ENCODE measurements around the gene STRN. TPM values are rescaled to one million over a fixed set of nuclear protein-coding genes. Genes with fewer than 3 reads are reported as not detected.
"Not testable (repeated sequence)": the region's sequence is repeated elsewhere in the genome, so short reads cannot be mapped to it uniquely, and the experiment has no call there.

Gene STRN
- total and polyA plus RNA-seq, 2 experiments from 2014 or later, result 6.5 to 12.1 TPM

- in situ Hi-C loops (cut with MboI), result no loop called here
Observed at GRCh38 chr2:37005118-37005868, 39.0 kb upstream of the STRN start.

GRCh38 chr2:37000988-37001556 is 34.7 kb upstream of the STRN start:
- no peaks in the 10 kb centered on the region for H3K79me2 ChIP-seq (ENCODE audit: insufficient read depth)
- H3K27ac ChIP-seq, result no peak overlapping the region
- no peaks in the 10 kb centered on the region for H3K4me1 ChIP-seq (ENCODE audit: insufficient read depth)
- no peak overlapping the region for H3K4me2 ChIP-seq (ENCODE audit: unreplicated experiment)
- H3F3A ChIP-seq (ENCODE audit: insufficient read depth), result peaks cover 4% of the 10 kb centered on the region; the same call in 1 of the 2 replicates
- no peaks in the 10 kb centered on the region for H3K27me3 ChIP-seq (replicated peaks; ENCODE audit: insufficient read depth)
- no peak overlapping the region for H3K4me3 ChIP-seq
- no peak overlapping the region for H2AFZ ChIP-seq
- H3K9ac ChIP-seq, result no peak overlapping the region
- TF ChIP-seq EZH2 (IDR thresholded peaks at IDR 0.05; ENCODE audit: insufficient read depth, poor library complexity, severe bottlenecking), result no peak
- no peak for DNase-seq
- H3K9me3 ChIP-seq (ENCODE audit: low read depth), result no peaks in the 10 kb centered on the region
- peaks cover 53% of the 10 kb centered on the region for H3K36me3 ChIP-seq (ENCODE audit: low read depth)
- WGBS, 2 experiments (ENCODE audit: low coverage in 1 of 2, low lambda C conversion rate in 2 of 2, missing lambda C conversion rate in 2 of 2), result 96 to 97% methylated on average over 2 of the region's 2 CpGs
- H4K20me1 ChIP-seq (ENCODE audit: insufficient read depth), result no peaks in the 10 kb centered on the region
- no peaks in the 10 kb centered on the region for H3K9me2 ChIP-seq (ENCODE audit: insufficient read depth)
- in situ Hi-C loops (cut with MboI), result no loop called here

More at GRCh38 chr2:37005118-37005868, 39.0 kb upstream of the STRN start:
- Histone ChIP-seq H3K4me2 (ENCODE audit: unreplicated experiment) (no peak overlapping the region), H3K36me3 (ENCODE audit: low read depth) (peaks cover 55% of the 10 kb centered on the region), H3K79me2 (ENCODE audit: insufficient read depth) (no peaks in the 10 kb centered on the region), H3K4me3 (no peak overlapping the region), H3K9me3 (ENCODE audit: low read depth) (no peaks in the 10 kb centered on the region), H3F3A (ENCODE audit: insufficient read depth) (no peaks in the 10 kb centered on the region), H2AFZ (no peak overlapping the region), H3K9me2 (ENCODE audit: insufficient read depth) (no peaks in the 10 kb centered on the region), H4K20me1 (ENCODE audit: insufficient read depth) (no peaks in the 10 kb centered on the region), H3K4me1 (ENCODE audit: insufficient read depth) (no peaks in the 10 kb centered on the region), H3K27me3 (replicated peaks; ENCODE audit: insufficient read depth) (no peaks in the 10 kb centered on the region), H3K27ac (no peak overlapping the region), H3K9ac (no peak overlapping the region)
- no peak for DNase-seq
- TF ChIP-seq EZH2 (IDR thresholded peaks at IDR 0.05; ENCODE audit: insufficient read depth, poor library complexity, severe bottlenecking) (no peak), EZH2phosphoT487 (IDR thresholded peaks at IDR 0.05; ENCODE audit: insufficient read depth, low read depth) (no peak)
- WGBS, 2 experiments (ENCODE audit: low coverage in 1 of 2, low lambda C conversion rate in 2 of 2, missing lambda C conversion rate in 2 of 2), result 86 to 88% methylated on average over 8 of the region's 8 CpGs

- Histone ChIP-seq H3K27me3 (replicated peaks; ENCODE audit: insufficient read depth) (no peaks in the 10 kb centered on the region), H3K9me3 (ENCODE audit: low read depth) (no peaks in the 10 kb centered on the region), H4K20me1 (ENCODE audit: insufficient read depth) (no peaks in the 10 kb centered on the region), H3K9ac (no peak overlapping the region), H3K36me3 (ENCODE audit: low read depth) (peaks cover 47% of the 10 kb centered on the region), H3K4me2 (ENCODE audit: unreplicated experiment) (no peak overlapping the region), H3K79me2 (ENCODE audit: insufficient read depth) (no peaks in the 10 kb centered on the region), H3F3A (ENCODE audit: insufficient read depth) (peaks cover 4% of the 10 kb centered on the region; the same call in 1 of the 2 replicates), H3K9me2 (ENCODE audit: insufficient read depth) (no peaks in the 10 kb centered on the region), H3K4me3 (no peak overlapping the region), H2AFZ (no peak overlapping the region), H3K4me1 (ENCODE audit: insufficient read depth) (no peaks in the 10 kb centered on the region), H3K27ac (no peak overlapping the region)
- 85 to 86% methylated on average over 6 of the region's 6 CpGs for WGBS, 2 experiments (ENCODE audit: low coverage in 1 of 2, low lambda C conversion rate in 2 of 2, missing lambda C conversion rate in 2 of 2)
- peak; percentile 3 for DNase-seq
- TF ChIP-seq EZH2 (IDR thresholded peaks at IDR 0.05; ENCODE audit: insufficient read depth, poor library complexity, severe bottlenecking), result no peak
- TF ChIP-seq EZH2phosphoT487 (IDR thresholded peaks at IDR 0.05; ENCODE audit: insufficient read depth, low read depth), result no peak
- in situ Hi-C loops (cut with MboI), result no loop called here
Observed at GRCh38 chr2:37000318-37000717, 34.0 kb upstream of the STRN start.

GRCh38 chr2:36999416-36999815 is 33.1 kb upstream of the STRN start:
- WGBS, 2 experiments (ENCODE audit: low coverage in 1 of 2, low lambda C conversion rate in 2 of 2, missing lambda C conversion rate in 2 of 2), result 98 to 99% methylated on average over 9 of the region's 9 CpGs
- H3K27me3 ChIP-seq (replicated peaks; ENCODE audit: insufficient read depth); H3K4me2 ChIP-seq (ENCODE audit: unreplicated experiment); DNase-seq; H3K4me3 ChIP-seq; in situ Hi-C loops (cut with MboI); H3K9me2 ChIP-seq (ENCODE audit: insufficient read depth); H2AFZ ChIP-seq; H3K4me1 ChIP-seq (ENCODE audit: insufficient read depth); H3K79me2 ChIP-seq (ENCODE audit: insufficient read depth); H3F3A ChIP-seq (ENCODE audit: insufficient read depth); H4K20me1 ChIP-seq (ENCODE audit: insufficient read depth); H3K9ac ChIP-seq; H3K9me3 ChIP-seq (ENCODE audit: low read depth); H3K27ac ChIP-seq: not testable (repeated sequence)
- H3K36me3 ChIP-seq (ENCODE audit: low read depth), result peaks cover 41% of the 10 kb centered on the region
